Loucy (cell line): ENCODE measurements around the gene NBAS.

ENCODE experiments used
- H2AFZ ChIP-seq: fragments of 200-600 bp; sonication (generic); 2 replicates; pipeline ENCODE4 v1.6.0; 2016; ENCODE audit warnings: antibody characterized with exemption, mild to moderate bottlenecking, low read length, moderate library complexity
- H3F3A ChIP-seq: fragments of 200-600 bp; 2 replicates; pipeline ENCODE4 v1.6.0; 2016; ENCODE audit warnings: antibody characterized with exemption, low read depth, mild to moderate bottlenecking
- H3K27me3 ChIP-seq: fragments of 200-600 bp; sonication (generic); 2 replicates; pipeline ENCODE4 v1.6.1; 2014; ENCODE audit warnings: low read length, mild to moderate bottlenecking; ENCODE audit not compliant: insufficient read depth, poor library complexity, severe bottlenecking
- H3K36me3 ChIP-seq: fragments of 200-600 bp; sonication (generic); 2 replicates; pipeline ENCODE4 v1.6.1; 2016; ENCODE audit warnings: low read length; ENCODE audit not compliant: insufficient read depth
- H3K4me1 ChIP-seq: fragments of 200-600 bp; sonication (generic); 2 replicates; pipeline ENCODE4 v1.5.1; 2014; ENCODE audit warnings: low read length, mild to moderate bottlenecking; ENCODE audit not compliant: insufficient read depth, poor library complexity, severe bottlenecking
- H3K4me2 ChIP-seq: fragments of 200-600 bp; sonication (generic); 2 replicates; pipeline ENCODE4 v1.6.0; 2014; ENCODE audit warnings: antibody characterized with exemption, low read length, low read depth, mild to moderate bottlenecking; ENCODE audit not compliant: poor library complexity, severe bottlenecking
- H3K4me3 ChIP-seq: fragments of 200-600 bp; sonication (generic); 2 replicates; pipeline ENCODE4 v1.5.1; 2014; ENCODE audit warnings: low read length, mild to moderate bottlenecking, mixed read lengths; ENCODE audit not compliant: poor library complexity, severe bottlenecking
- H3K79me2 ChIP-seq: fragments of 200-600 bp; sonication (generic); 2 replicates; pipeline ENCODE4 v1.6.1; 2014; ENCODE audit warnings: low read length; ENCODE audit not compliant: insufficient read depth
- H3K9ac ChIP-seq: fragments of 200-600 bp; sonication (generic); 2 replicates; pipeline ENCODE4 v1.6.0; 2014; ENCODE audit warnings: mild to moderate bottlenecking, low read depth, low read length, moderate library complexity; ENCODE audit not compliant: poor library complexity, severe bottlenecking
- H3K9me2 ChIP-seq: fragments of 200-600 bp; sonication (generic); replicated peaks from 2 replicates; pipeline ENCODE4 v1.6.1; 2016; ENCODE audit warnings: low read depth, low read length, mixed read lengths
- H3K9me3 ChIP-seq: fragments of 200-600 bp; sonication (generic); 2 replicates; pipeline ENCODE4 v1.6.1; 2014; ENCODE audit warnings: mild to moderate bottlenecking, antibody characterized with exemption, low read length, low read depth; ENCODE audit not compliant: insufficient read depth
- H4K20me1 ChIP-seq: fragments of 200-600 bp; sonication (generic); 2 replicates; pipeline ENCODE4 v1.6.0; 2014; ENCODE audit warnings: antibody characterized with exemption, low read length, mild to moderate bottlenecking; ENCODE audit not compliant: insufficient read depth, poor library complexity, severe bottlenecking
- CTCF ChIP-seq: fragments of 200-600 bp; sonication (generic); conservative IDR thresholded peaks from 2 replicates; pipeline ENCODE4 v1.5.1; 2014; ENCODE audit warnings: mild to moderate bottlenecking, antibody characterized with exemption, low read length
- EZH2phosphoT487 ChIP-seq: fragments of 200-600 bp; IDR thresholded peaks from 2 replicates; pipeline ENCODE4 v1.6.1; 2018; ENCODE audit warnings: antibody characterized with exemption, mild to moderate bottlenecking, moderate library complexity, borderline replicate concordance

The NBAS gene

GRCh38 chr2:15352363-15352762 is 208.8 kb downstream of the NBAS start:
- no peak for TF ChIP-seq EZH2phosphoT487
- no peak for TF ChIP-seq CTCF
- H3K36me3 ChIP-seq: peaks cover 69% of the 10 kb centered on the region

GRCh38 chr2:15348636-15349035 is 212.5 kb downstream of the NBAS start:
- Histone ChIP-seq H3K9ac (no peak overlapping the region), H3K4me2 (no peak overlapping the region), H3K9me2 (no peaks in the 10 kb centered on the region), H3K4me1 (no peaks in the 10 kb centered on the region), H2AFZ (no peak overlapping the region), H4K20me1 (no peaks in the 10 kb centered on the region), H3K27me3 (no peaks in the 10 kb centered on the region), H3K79me2 (no peaks in the 10 kb centered on the region), H3K4me3 (no peak overlapping the region), H3K36me3 (peaks cover 41% of the 10 kb centered on the region; the same call in 1 of the 2 replicates), H3F3A (no peaks in the 10 kb centered on the region), H3K9me3 (no peaks in the 10 kb centered on the region; the same call in 1 of the 2 replicates)
- no peak for TF ChIP-seq EZH2phosphoT487
- TF ChIP-seq CTCF: no peak

More at GRCh38 chr2:15352363-15352762, 208.8 kb downstream of the NBAS start:
- Histone ChIP-seq H3K9me3 (no peaks in the 10 kb centered on the region), H3K27me3 (no peaks in the 10 kb centered on the region), H3K9me2 (no peaks in the 10 kb centered on the region), H2AFZ (no peak overlapping the region), H3K9ac (no peak overlapping the region), H3K4me3 (no peak overlapping the region), H4K20me1 (no peaks in the 10 kb centered on the region), H3K79me2 (no peaks in the 10 kb centered on the region), H3K4me1 (no peaks in the 10 kb centered on the region), H3K4me2 (no peak overlapping the region), H3F3A (no peaks in the 10 kb centered on the region)

GRCh38 chr2:15348045-15348444 is 213.1 kb downstream of the NBAS start:
- H3K79me2 ChIP-seq: no peaks in the 10 kb centered on the region
- no peak overlapping the region for H3K9ac ChIP-seq
- TF ChIP-seq EZH2phosphoT487 (no peak), CTCF (no peak)
- no peaks in the 10 kb centered on the region for H3K4me1 ChIP-seq
- peaks cover 35% of the 10 kb centered on the region; the same call in 1 of the 2 replicates for H3K36me3 ChIP-seq
- no peaks in the 10 kb centered on the region for H3K9me2 ChIP-seq
- no peak overlapping the region for H3K4me2 ChIP-seq
- no peak overlapping the region for H3K4me3 ChIP-seq
- no peaks in the 10 kb centered on the region for H3F3A ChIP-seq
- no peak overlapping the region for H2AFZ ChIP-seq
- no peaks in the 10 kb centered on the region for H4K20me1 ChIP-seq
- H3K27me3 ChIP-seq: no peaks in the 10 kb centered on the region
- H3K9me3 ChIP-seq: no peaks in the 10 kb centered on the region; the same call in 1 of the 2 replicates
